IgD-negative memory B cell (primary cell): ENCODE data around the gene HNRNPU. TPM values are rescaled to one million over a fixed set of nuclear protein-coding genes. Genes with fewer than 3 reads are reported as not detected.

Experiments
- H3K27ac Mint-ChIP-seq, 3 donors: one replicate each; pipeline ENCODE4 v1.8.0; 2020 to 2022; ENCODE audit warnings: mild to moderate bottlenecking in 3 of 3, mixed read lengths in 3 of 3, moderate library complexity in 1 of 3
- H3K27me3 Mint-ChIP-seq: one replicate; pipeline ENCODE4 v1.8.0; 2021; ENCODE audit warnings: mixed read lengths
- H3K36me3 Mint-ChIP-seq: one replicate; pipeline ENCODE4 v1.8.0; 2020; ENCODE audit warnings: mild to moderate bottlenecking, mixed read lengths
- H3K4me1 Mint-ChIP-seq, 3 donors: one replicate each; pipeline ENCODE4 v1.8.0; 2020 to 2022; ENCODE audit warnings: mixed read lengths in 3 of 3, mild to moderate bottlenecking in 1 of 3
- H3K4me3 Mint-ChIP-seq, 4 donors: one replicate each; pipeline ENCODE4 v1.8.0; 2020 to 2022; ENCODE audit warnings: mild to moderate bottlenecking in 4 of 4, mixed read lengths in 4 of 4, moderate library complexity in 3 of 4
- H3K9me3 Mint-ChIP-seq, 3 donors: one replicate each; pipeline ENCODE4 v1.8.0; 2020 to 2021; ENCODE audit warnings: mixed read lengths in 3 of 3, mild to moderate bottlenecking in 1 of 3
- polyA plus RNA-seq: library from polyadenylated mRNA; unstranded; fragments of 300-500 nt; fragmentation: Illumina TruSeq; gene quantifications from one replicate; pipeline ENCODE4 v1.2.3, GENCODE V29; 2021

HNRNPU gene
- 339 TPM for polyA plus RNA-seq

GRCh38 chr1:244864253-244865027 is at the start of gene HNRNPU:
TSS of gene HNRNPU (minus strand) at chr1:244864543. CDS start at chr1:244864307, 236 bp downstream.
- Mint-ChIP-seq H3K4me3 (peak within 1 kb of the TSS; percentile 88 to 99 (median 96)), H3K36me3 (peaks cover 2% of the 10 kb centered on the region), H3K27ac (peak within 1 kb of the TSS; percentile 94 to 99 (median 94)), H3K27me3 (no peaks in the 10 kb centered on the region), H3K4me1 (peaks cover 27 to 39% (median 34%) of the 10 kb centered on the region in 3 donors), H3K9me3 (no peaks in the 10 kb centered on the region)

GRCh38 chr1:244913806-244914205 is 49.5 kb upstream of the HNRNPU start:
- Mint-ChIP-seq H3K4me1 (peaks cover 2 to 5% (median 2%) of the 10 kb centered on the region in 3 donors), H3K4me3 (no peak overlapping the region), H3K27ac (no peak overlapping the region), H3K36me3 (no peaks in the 10 kb centered on the region), H3K27me3 (peaks cover 4% of the 10 kb centered on the region), H3K9me3 (no peaks in the 10 kb centered on the region)

GRCh38 chr1:244904119-244904518 is 39.8 kb upstream of the HNRNPU start:
- no peaks in the 10 kb centered on the region for H3K36me3 Mint-ChIP-seq
- H3K4me1 Mint-ChIP-seq: no peaks in the 10 kb centered on the region
- peak overlapping the region in 2 of 4 donors; percentile 16 to 54 for H3K4me3 Mint-ChIP-seq
- H3K9me3 Mint-ChIP-seq: peaks cover 0 to 2% (median 0%) of the 10 kb centered on the region in 3 donors
- no peaks in the 10 kb centered on the region for H3K27me3 Mint-ChIP-seq
- H3K27ac Mint-ChIP-seq: no peak overlapping the region

GRCh38 chr1:244901400-244902015 is 37.2 kb upstream of the HNRNPU start:
- no peaks in the 10 kb centered on the region for H3K27me3 Mint-ChIP-seq
- no peaks in the 10 kb centered on the region for H3K4me1 Mint-ChIP-seq
- no peak overlapping the region for H3K4me3 Mint-ChIP-seq
- H3K9me3 Mint-ChIP-seq: peaks cover 0 to 2% (median 0%) of the 10 kb centered on the region in 3 donors
- no peaks in the 10 kb centered on the region for H3K36me3 Mint-ChIP-seq
- H3K27ac Mint-ChIP-seq: no peak overlapping the region

- Mint-ChIP-seq H3K9me3 (peaks cover 0 to 2% (median 0%) of the 10 kb centered on the region in 3 donors), H3K4me1 (peaks cover 0 to 1% (median 0%) of the 10 kb centered on the region in 3 donors), H3K4me3 (no peak overlapping the region), H3K27me3 (no peaks in the 10 kb centered on the region), H3K27ac (peak overlapping the region in 1 of 3 donors; percentile 65), H3K36me3 (peaks cover 1% of the 10 kb centered on the region)
Measured at GRCh38 chr1:244897476-244898254, 33.3 kb upstream of the HNRNPU start.

- Mint-ChIP-seq H3K9me3 (peaks cover 0 to 2% (median 0%) of the 10 kb centered on the region in 3 donors), H3K27me3 (no peaks in the 10 kb centered on the region), H3K4me1 (peaks cover 0 to 1% (median 0%) of the 10 kb centered on the region in 3 donors), H3K27ac (no peak overlapping the region), H3K4me3 (no peak overlapping the region), H3K36me3 (peaks cover 1% of the 10 kb centered on the region)
Measured at GRCh38 chr1:244896550-244896949, 32.2 kb upstream of the HNRNPU start.

GRCh38 chr1:244893836-244894235 is 29.5 kb upstream of the HNRNPU start:
- peaks cover 0 to 2% (median 0%) of the 10 kb centered on the region in 3 donors for H3K9me3 Mint-ChIP-seq
- peaks cover 1% of the 10 kb centered on the region for H3K36me3 Mint-ChIP-seq
- peaks cover 0 to 1% (median 0%) of the 10 kb centered on the region in 3 donors for H3K4me1 Mint-ChIP-seq
- no peak overlapping the region for H3K4me3 Mint-ChIP-seq
- no peaks in the 10 kb centered on the region for H3K27me3 Mint-ChIP-seq
- no peak overlapping the region for H3K27ac Mint-ChIP-seq

- Mint-ChIP-seq H3K27ac (no peak overlapping the region), H3K4me1 (peaks cover 0 to 2% (median 0%) of the 10 kb centered on the region in 3 donors), H3K36me3 (no peaks in the 10 kb centered on the region)
Measured at GRCh38 chr1:244887281-244887680, 22.9 kb upstream of the HNRNPU start.

GRCh38 chr1:244881552-244882280 is 17.4 kb upstream of the HNRNPU start:
- Mint-ChIP-seq H3K4me3 (no peak overlapping the region), H3K36me3 (no peaks in the 10 kb centered on the region), H3K27me3 (no peaks in the 10 kb centered on the region), H3K27ac (no peak overlapping the region), H3K4me1 (peaks cover 0 to 4% (median 4%) of the 10 kb centered on the region in 3 donors), H3K9me3 (peaks cover 0 to 1% (median 0%) of the 10 kb centered on the region in 3 donors)

More at GRCh38 chr1:244887281-244887680, 22.9 kb upstream of the HNRNPU start:
- Mint-ChIP-seq H3K27me3 (no peaks in the 10 kb centered on the region), H3K4me3 (no peak overlapping the region), H3K9me3 (peaks cover 0 to 1% (median 0%) of the 10 kb centered on the region in 3 donors)

GRCh38 chr1:244878681-244879080 is 14.3 kb upstream of the HNRNPU start:
- Mint-ChIP-seq H3K9me3 (no peaks in the 10 kb centered on the region), H3K27ac (no peak overlapping the region), H3K4me1 (peaks cover 0 to 8% (median 4%) of the 10 kb centered on the region in 3 donors), H3K27me3 (no peaks in the 10 kb centered on the region), H3K36me3 (no peaks in the 10 kb centered on the region), H3K4me3 (no peak overlapping the region)

GRCh38 chr1:244876228-244876910 is 12.0 kb upstream of the HNRNPU start:
- no peaks in the 10 kb centered on the region for H3K27me3 Mint-ChIP-seq
- H3K4me1 Mint-ChIP-seq: peaks cover 0 to 7% (median 4%) of the 10 kb centered on the region in 3 donors
- no peaks in the 10 kb centered on the region for H3K9me3 Mint-ChIP-seq
- no peak overlapping the region for H3K27ac Mint-ChIP-seq
- no peaks in the 10 kb centered on the region for H3K36me3 Mint-ChIP-seq
- H3K4me3 Mint-ChIP-seq: no peak overlapping the region

- Mint-ChIP-seq H3K27me3 (no peaks in the 10 kb centered on the region), H3K4me3 (no peak overlapping the region), H3K27ac (no peak overlapping the region), H3K4me1 (peaks cover 0 to 7% (median 4%) of the 10 kb centered on the region in 3 donors), H3K9me3 (no peaks in the 10 kb centered on the region), H3K36me3 (no peaks in the 10 kb centered on the region)
Measured at GRCh38 chr1:244874974-244875579, 10.7 kb upstream of the HNRNPU start.

- H3K4me1 Mint-ChIP-seq: peaks cover 8 to 10% (median 10%) of the 10 kb centered on the region in 3 donors
Measured at GRCh38 chr1:244869950-244870349, 5.6 kb upstream of the HNRNPU start.

More at GRCh38 chr1:244869950-244870349, 5.6 kb upstream of the HNRNPU start:
- Mint-ChIP-seq H3K9me3 (no peaks in the 10 kb centered on the region), H3K27ac (peak overlapping the region in 1 of 3 donors; percentile 12), H3K27me3 (no peaks in the 10 kb centered on the region), H3K36me3 (peaks cover 2% of the 10 kb centered on the region), H3K4me3 (peak overlapping the region in 1 of 4 donors; percentile 4)
